MCF 10A (cell line): ENCODE data around the gene HPSE. TPM values are rescaled to one million over a fixed set of nuclear protein-coding genes. Genes with fewer than 3 reads are reported as not detected.

Source experiments
- BruUV-seq: library from RNA; stranded (reverse); fragments of 400-500 nt; replicated peaks from 2 replicates; lab custom pipeline; 2021; lab: Mats Ljungman, UMichigan
- CTCF ChIA-PET: fragments of 300-600 bp; sonication (Branson Sonifier 250); formaldehyde crosslinking; extraction: SDS; loops from one replicate; lab custom pipeline; 2021; ENCODE audit warnings: antibody characterized with exemption, inconsistent platforms; lab: Yijun Ruan, JAX
- POLR2A ChIA-PET: fragments of 300-600, 350-650 bp; sonication (Branson Sonifier 250); formaldehyde crosslinking; extraction: SDS; loops from one replicate; lab custom pipeline; 2020; ENCODE audit warnings: antibody characterized with exemption, inconsistent platforms; lab: Yijun Ruan, JAX
- DNase-seq: peaks from one replicate; pipeline ENCODE4 v3.0.0-alpha.2; 2018; ENCODE audit not compliant: unreplicated experiment
- H3K27ac Mint-ChIP-seq: one replicate; pipeline ENCODE4 v1.8.0; 2022; ENCODE audit warnings: mild to moderate bottlenecking, low read depth, mixed read lengths; ENCODE audit not compliant: unreplicated experiment
- H3K27me3 Mint-ChIP-seq: one replicate; pipeline ENCODE4 v1.8.0; 2022; ENCODE audit warnings: mixed read lengths; ENCODE audit not compliant: insufficient read depth, unreplicated experiment
- H3K36me3 Mint-ChIP-seq: one replicate; pipeline ENCODE4 v1.8.0; 2022; ENCODE audit warnings: mild to moderate bottlenecking, moderate library complexity, mixed read lengths; ENCODE audit not compliant: insufficient read depth, unreplicated experiment
- H3K4me1 Mint-ChIP-seq: one replicate; pipeline ENCODE4 v1.8.0; 2022; ENCODE audit warnings: mixed read lengths; ENCODE audit not compliant: insufficient read depth, unreplicated experiment
- H3K4me3 Mint-ChIP-seq: one replicate; pipeline ENCODE4 v1.8.0; 2022; ENCODE audit warnings: mild to moderate bottlenecking, moderate library complexity, mixed read lengths; ENCODE audit not compliant: unreplicated experiment
- H3K9me3 Mint-ChIP-seq: one replicate; pipeline ENCODE4 v1.8.0; 2022; ENCODE audit warnings: mixed read lengths; ENCODE audit not compliant: unreplicated experiment
- CTCF ChIP-seq: fragments of 200-600 bp; IDR thresholded peaks from one replicate; pipeline ENCODE4 v1.8.0; 2022; ENCODE audit warnings: antibody characterized with exemption, mild to moderate bottlenecking; ENCODE audit not compliant: unreplicated experiment
- intact Hi-C: fragments of 100-400 bp; cut with micrococcal nuclease; formaldehyde crosslinking; loops from 2 replicates; pipeline ENCODE4 v1.14.1; 2022
- total RNA-seq: library from RNA; stranded (reverse); gene quantifications from 2 replicates; pipeline ENCODE4 v1.2.3, GENCODE V29; 2022

The HPSE gene
- total RNA-seq, 1 experiment from 2014 or later: 5.5 TPM

GRCh38 chr4:83267121-83267829 is 67.4 kb downstream of the HPSE start:
- Mint-ChIP-seq H3K27me3 (no peaks in the 10 kb centered on the region), H3K27ac (peak overlapping the region; percentile 49), H3K9me3 (no peaks in the 10 kb centered on the region), H3K4me3 (no peak overlapping the region), H3K36me3 (peaks cover 27% of the 10 kb centered on the region), H3K4me1 (peaks cover 11% of the 10 kb centered on the region)
- BruUV-seq: no TSS peak
- TF ChIP-seq CTCF: no peak
- DNase-seq: peak; percentile 96
- intact Hi-C loops: no loop called here
- ChIA-PET CTCF (interaction anchor here (0.6 to 2.6 kb wide), 7 partner anchors 13 to 193 kb away, joined by 4 to 18 read pairs (median 5); partner anchors contain the start of gene COQ2), POLR2A (interaction anchor here (0.6 to 2.6 kb wide), 7 partner anchors 11 to 847 kb away, joined by 3 to 13 read pairs (median 3); partner anchors contain the start of genes COPS4 and COQ2)

GRCh38 chr4:83266689-83267088 is 68.0 kb downstream of the HPSE start:
- Mint-ChIP-seq H3K4me1 (peaks cover 11% of the 10 kb centered on the region), H3K27me3 (no peaks in the 10 kb centered on the region), H3K9me3 (no peaks in the 10 kb centered on the region), H3K4me3 (no peak overlapping the region), H3K36me3 (peaks cover 30% of the 10 kb centered on the region), H3K27ac (peak overlapping the region; percentile 35)
- POLR2A ChIA-PET: interaction anchor here (0.6 to 2.6 kb wide), 6 partner anchors 10 to 846 kb away, joined by 3 to 13 read pairs (median 4); partner anchors contain the start of genes COPS4 and COQ2
- DNase-seq: no peak
- no peak for TF ChIP-seq CTCF
- BruUV-seq: no TSS peak
- intact Hi-C loops: no loop called here
- CTCF ChIA-PET: interaction anchor here (0.6 to 2.6 kb wide), 6 partner anchors 14 to 801 kb away, joined by 3 to 18 read pairs (median 6); partner anchors contain the start of gene COQ2

- H3K27me3 Mint-ChIP-seq: no peaks in the 10 kb centered on the region
- no peak for TF ChIP-seq CTCF
- ChIA-PET POLR2A (interaction anchor here (0.8 kb wide), 1 partner anchor 25 kb away, joined by 3 read pairs; no protein-coding TSS in a partner anchor), CTCF (interaction anchor here (0.7 to 0.9 kb wide), 3 partner anchors 19 to 208 kb away, joined by 3 to 5 read pairs (median 3); no protein-coding TSS in a partner anchor)
- no peak overlapping the region for H3K4me3 Mint-ChIP-seq
- peaks cover 32% of the 10 kb centered on the region for H3K36me3 Mint-ChIP-seq
- intact Hi-C loops: no loop called here
- H3K9me3 Mint-ChIP-seq: no peaks in the 10 kb centered on the region
- DNase-seq: no peak
- peaks cover 8% of the 10 kb centered on the region for H3K4me1 Mint-ChIP-seq
- BruUV-seq: no TSS peak
- peak overlapping the region; percentile 36 for H3K27ac Mint-ChIP-seq
These were observed 71.5 kb downstream of the HPSE start for GRCh38 chr4:83263106-83263505.

- no TSS peak for BruUV-seq
- DNase-seq: no peak
- peaks cover 8% of the 10 kb centered on the region for H3K4me1 Mint-ChIP-seq
- ChIA-PET POLR2A (interaction anchor here (0.7 kb wide), 2 partner anchors 27 to 1267 kb away, joined by 3 read pairs; no protein-coding TSS in a partner anchor), CTCF (interaction anchor here (0.7 to 4.0 kb wide), 5 partner anchors 17 to 351 kb away, joined by 3 to 78 read pairs (median 4); no protein-coding TSS in a partner anchor)
- intact Hi-C loops: no loop called here
- H3K27me3 Mint-ChIP-seq: no peaks in the 10 kb centered on the region
- no peak overlapping the region for H3K4me3 Mint-ChIP-seq
- peaks cover 32% of the 10 kb centered on the region for H3K36me3 Mint-ChIP-seq
- peak overlapping the region; percentile 36 for H3K27ac Mint-ChIP-seq
- H3K9me3 Mint-ChIP-seq: no peaks in the 10 kb centered on the region
- TF ChIP-seq CTCF: no peak
These were observed 72.0 kb downstream of the HPSE start for GRCh38 chr4:83262682-83263081.
